ENCODE data around the gene ERC2. TPM values are rescaled to one million over a fixed set of nuclear protein-coding genes. Genes with fewer than 3 reads are reported as not detected.
A peak's percentile ranks its signal among the peaks of the same experiment; 100 is the strongest.
"Not testable (repeated sequence)": the region's sequence is repeated elsewhere in the genome, so short reads cannot be mapped to it uniquely, and the experiment has no call there.

ERC2 gene
- total RNA-seq, 1 experiment from 2014 or later, result not detected

GRCh38 chr3:56066405-56066804 is 401.9 kb downstream of the ERC2 start:
- not testable (repeated sequence) for DNase-seq (ENCODE audit: low spot score)

GRCh38 chr3:56064684-56065083 is 403.6 kb downstream of the ERC2 start:
- no peak for DNase-seq (ENCODE audit: low spot score)

- no peak for DNase-seq (ENCODE audit: low spot score)
Observed at GRCh38 chr3:56061279-56061626, 407.0 kb downstream of the ERC2 start.

- DNase-seq (ENCODE audit: low spot score), result no peak
Observed at GRCh38 chr3:56060521-56061278, 407.6 kb downstream of the ERC2 start.

GRCh38 chr3:56059731-56060130 is 408.5 kb downstream of the ERC2 start:
- no peak for DNase-seq (ENCODE audit: low spot score)

GRCh38 chr3:56055951-56056350 is 412.3 kb downstream of the ERC2 start:
- no peak for DNase-seq (ENCODE audit: low spot score)

GRCh38 chr3:56055546-56055945 is 412.7 kb downstream of the ERC2 start:
- DNase-seq (ENCODE audit: low spot score), result no peak

- DNase-seq (ENCODE audit: low spot score), result no peak
Observed at GRCh38 chr3:56054844-56055243, 413.4 kb downstream of the ERC2 start.

- DNase-seq (ENCODE audit: low spot score), result no peak
Observed at GRCh38 chr3:56053727-56054126, 414.5 kb downstream of the ERC2 start.

- DNase-seq (ENCODE audit: low spot score), result no peak
Observed at GRCh38 chr3:56052188-56052587, 416.1 kb downstream of the ERC2 start.

- no peak for DNase-seq (ENCODE audit: low spot score)
Observed at GRCh38 chr3:56051052-56051451, 417.2 kb downstream of the ERC2 start.

GRCh38 chr3:56048946-56049345 is 419.3 kb downstream of the ERC2 start:
- DNase-seq (ENCODE audit: low spot score), result no peak

GRCh38 chr3:56048331-56048730 is 419.9 kb downstream of the ERC2 start:
- DNase-seq (ENCODE audit: low spot score), result no peak

- peak; percentile 16 for DNase-seq (ENCODE audit: low spot score)
Observed at GRCh38 chr3:56042326-56042951, 425.8 kb downstream of the ERC2 start.

- DNase-seq (ENCODE audit: low spot score), result no peak
Observed at GRCh38 chr3:56025326-56025725, 442.9 kb downstream of the ERC2 start.

GRCh38 chr3:56023546-56023945 is 444.7 kb downstream of the ERC2 start:
- DNase-seq (ENCODE audit: low spot score), result no peak

GRCh38 chr3:56022619-56023018 is 445.6 kb downstream of the ERC2 start:
- DNase-seq (ENCODE audit: low spot score), result no peak

GRCh38 chr3:56019490-56020146 is 448.6 kb downstream of the ERC2 start:
- DNase-seq (ENCODE audit: low spot score), result no peak

GRCh38 chr3:56015374-56015773 is 452.9 kb downstream of the ERC2 start:
- DNase-seq (ENCODE audit: low spot score), result not testable (repeated sequence)

GRCh38 chr3:56012721-56013120 is 455.5 kb downstream of the ERC2 start:
- DNase-seq (ENCODE audit: low spot score), result no peak

GRCh38 chr3:56005196-56005805 is 463.0 kb downstream of the ERC2 start:
- no peak for DNase-seq (ENCODE audit: low spot score)

GRCh38 chr3:56003129-56003528 is 465.1 kb downstream of the ERC2 start:
- DNase-seq (ENCODE audit: low spot score), result no peak
